Activated CD8-positive, alpha-beta memory T cell treated with anti-CD3 and anti-CD28 coated beads for 1 hour (primary cell): ENCODE data around the gene PRKCI.
"Not testable (repeated sequence)": the region's sequence is repeated elsewhere in the genome, so short reads cannot be mapped to it uniquely, and the experiment has no call there.

Experiments used
- DNase-seq, 2 donors: peaks; one replicate each; pipeline ENCODE4 v3.0.0-alpha.2; 2020; ENCODE audit warnings: low read depth in 1 of 2; ENCODE audit errors: extremely low read depth in 1 of 2

Gene PRKCI

DNA sequence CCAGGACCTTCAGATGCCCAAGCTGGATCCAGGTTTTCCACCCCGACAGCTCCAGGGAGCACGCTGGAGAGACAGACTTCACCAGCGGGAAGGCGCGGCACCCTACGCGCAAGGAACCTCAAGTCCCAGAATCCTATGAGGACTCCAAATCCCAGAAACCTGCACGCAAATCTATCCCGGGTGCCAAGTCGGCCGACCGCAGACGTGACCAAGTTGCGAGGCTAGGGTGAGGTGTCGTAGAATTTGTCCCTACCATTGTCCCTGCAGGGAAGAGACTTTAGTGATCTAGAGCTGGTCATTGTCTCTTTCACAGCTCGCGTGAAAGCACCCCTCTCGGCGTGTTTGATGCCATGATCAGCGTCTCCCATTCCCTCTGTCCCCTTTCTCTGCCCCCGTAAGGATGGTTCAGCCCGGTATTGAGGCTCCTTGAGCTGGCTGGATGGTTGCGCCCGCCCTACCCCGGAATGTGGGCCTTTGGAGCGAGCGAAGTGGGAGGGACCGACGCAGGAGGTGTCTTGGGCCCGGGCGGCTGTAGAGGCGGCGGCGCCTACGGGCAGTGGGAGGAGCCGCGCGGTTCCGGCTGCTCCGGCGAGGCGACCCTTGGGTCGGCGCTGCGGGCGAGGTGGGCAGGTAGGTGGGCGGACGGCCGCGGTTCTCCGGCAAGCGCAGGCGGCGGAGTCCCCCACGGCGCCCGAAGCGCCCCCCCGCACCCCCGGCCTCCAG lies at the start of gene PRKCI:
Gene PRKCI (plus strand): TSS at position 501 of the 723 bp plus-strand sequence. CDS start 246 bp downstream, outside the sequence.
- DNase-seq: peak; percentile 72 to 78

DNA sequence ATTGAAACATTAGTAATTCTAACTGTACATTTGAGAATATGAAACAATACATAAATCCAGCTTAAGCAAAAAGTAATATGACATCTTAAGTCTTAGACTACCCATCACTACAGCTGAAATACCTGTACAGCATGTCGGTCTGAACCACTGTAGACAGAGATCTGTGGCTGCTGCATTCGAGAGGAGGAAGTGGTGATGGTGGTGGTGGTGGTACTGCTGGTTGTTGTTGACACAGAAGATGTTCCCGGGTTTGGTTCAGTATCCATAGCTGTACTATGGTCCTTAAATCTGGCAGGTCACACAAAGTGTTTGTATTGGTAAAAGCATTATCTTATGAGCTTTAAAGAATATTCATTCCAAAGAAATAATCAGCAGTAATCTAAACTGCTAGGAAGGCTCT lies 43.6 kb upstream of the PRKCI start:
- no peak for DNase-seq

- DNase-seq: no peak
These were observed 42.8 kb upstream of the PRKCI start for GRCh38 chr3:170179432-170179831.

DNA sequence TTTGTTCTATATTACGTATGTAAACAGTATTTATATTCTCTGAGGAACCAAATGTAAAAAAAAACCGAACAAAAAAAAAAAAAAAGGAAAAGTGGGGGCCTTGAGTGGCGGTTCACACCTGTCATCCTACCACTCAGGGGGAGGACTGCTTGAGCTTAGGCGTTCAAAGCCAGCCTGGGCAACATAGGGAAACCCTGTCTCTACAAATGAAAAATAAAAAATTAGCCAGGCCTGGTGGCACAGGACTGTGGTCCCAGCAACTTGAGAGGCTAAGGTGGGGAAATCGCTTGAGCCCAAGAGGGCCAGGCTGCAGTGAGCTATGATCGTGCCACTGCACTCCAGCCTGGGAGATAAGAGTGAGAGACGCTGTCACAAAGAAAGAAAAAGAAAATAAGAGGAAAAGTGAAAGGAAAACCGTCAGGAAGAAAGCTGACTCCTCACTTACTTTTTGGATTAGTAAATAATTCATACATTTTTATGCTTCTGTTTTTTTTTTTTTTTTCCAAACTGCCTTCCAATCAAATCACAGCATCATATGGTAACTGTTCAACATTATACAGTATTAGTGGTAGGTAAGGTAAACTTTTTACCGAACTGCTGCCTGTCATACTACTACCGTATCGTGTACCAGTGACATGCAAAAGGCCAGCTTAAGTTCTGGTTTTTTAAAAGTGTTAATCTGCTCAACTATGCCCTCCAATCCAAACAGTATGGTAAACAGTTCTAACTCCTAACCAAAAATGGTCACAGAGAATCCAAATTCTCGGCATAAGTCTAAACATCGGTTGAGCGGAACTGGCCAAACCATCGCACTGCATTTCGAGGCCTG lies 41.9 kb upstream of the PRKCI start:
- DNase-seq: no peak

DNA sequence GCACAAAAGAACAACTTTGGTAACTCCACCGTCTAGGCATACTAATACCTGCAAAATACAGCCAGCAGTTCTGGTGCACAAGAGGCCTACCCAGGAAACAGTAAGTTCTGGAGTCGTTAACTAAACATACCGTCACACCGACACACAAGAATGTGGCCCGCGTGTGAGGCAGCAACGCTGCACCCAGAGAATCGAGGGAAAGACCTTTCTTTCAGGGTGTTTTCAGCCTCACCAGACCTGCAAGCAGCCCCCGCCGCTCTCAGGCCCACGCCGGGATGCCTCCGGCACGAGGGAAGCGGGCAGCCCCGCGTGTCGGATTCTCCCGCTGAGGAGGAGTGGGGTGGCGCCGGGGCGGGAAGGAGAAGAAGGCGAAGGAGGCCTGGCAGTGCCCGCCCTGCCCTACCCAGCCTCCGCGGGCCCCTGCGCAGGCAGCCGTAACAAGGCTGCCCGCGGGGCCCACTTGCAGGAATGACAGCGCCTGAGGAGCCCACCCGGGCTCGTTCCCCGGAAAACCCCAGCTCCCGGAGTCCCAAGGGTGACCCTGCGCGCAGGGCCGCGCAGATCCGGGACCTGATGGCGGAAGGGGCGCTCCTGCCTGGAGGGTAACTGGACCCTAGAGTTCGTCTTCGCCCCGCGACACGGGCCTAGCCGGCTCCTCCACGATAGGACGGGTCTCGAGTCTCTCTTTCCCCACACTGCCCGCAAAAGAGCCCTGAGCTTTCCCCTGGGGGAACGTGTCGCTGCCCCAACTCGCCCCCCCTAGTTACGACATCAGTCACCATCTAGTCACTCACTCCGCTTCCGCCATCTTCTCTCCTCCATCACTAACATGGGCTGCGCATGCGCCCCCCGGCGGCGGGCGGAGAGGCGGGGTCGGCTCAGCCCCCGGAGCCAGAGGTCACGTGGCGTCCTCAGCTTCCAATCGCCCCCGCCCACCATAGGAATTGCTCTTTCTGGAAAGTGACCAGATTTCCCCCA lies 41.0 kb upstream of the PRKCI start, which contains the start of gene PHC3:
Gene PHC3 (minus strand): TSS at position 826 of the 978 bp plus-strand sequence. CDS start 18 bp downstream, at position 808.
- peak; percentile 72 to 90 for DNase-seq

GRCh38 chr3:170189398-170190256 lies 32.6 kb upstream of the PRKCI start:
- DNase-seq: no peak

DNA sequence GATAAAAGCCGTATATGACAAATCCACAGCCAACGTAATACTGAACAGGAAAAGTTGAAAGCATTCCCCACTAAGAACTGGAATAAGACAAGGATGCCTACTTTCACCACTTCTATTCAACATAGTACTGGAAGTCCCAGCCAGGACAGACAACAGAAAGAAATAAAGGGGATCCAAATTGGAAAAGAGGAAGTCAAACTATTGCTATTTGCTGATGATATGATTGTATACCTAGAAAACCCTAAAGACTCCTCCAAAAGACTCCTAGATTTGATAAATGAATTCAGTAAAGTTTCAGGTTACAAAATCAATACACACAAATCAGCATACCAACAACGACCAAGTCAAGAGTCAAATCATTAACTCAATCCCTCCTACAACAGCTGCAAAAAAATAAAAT lies 26.5 kb upstream of the PRKCI start:
- DNase-seq: not testable (repeated sequence)

- no peak for DNase-seq
These were observed 25.4 kb upstream of the PRKCI start for GRCh38 chr3:170196833-170197232.

DNA sequence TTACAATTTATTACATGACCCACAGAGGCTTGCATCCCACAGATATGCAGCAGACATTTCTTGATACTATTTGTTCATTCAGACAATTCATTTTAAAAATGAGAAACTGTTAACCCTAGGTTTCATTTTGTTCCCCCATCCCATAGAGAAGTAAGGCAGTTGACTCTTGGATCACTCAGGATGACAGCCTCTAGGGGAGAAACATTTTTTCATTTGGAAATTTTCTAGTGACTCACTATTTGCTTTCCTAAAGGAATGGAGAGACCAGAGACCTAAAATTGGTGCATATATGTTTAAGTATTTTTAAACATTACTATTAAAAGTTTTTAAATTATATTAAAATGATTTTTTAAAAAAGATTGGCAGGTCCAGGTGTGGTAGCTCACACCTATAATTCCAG lies 21.2 kb upstream of the PRKCI start:
- no peak for DNase-seq

DNA sequence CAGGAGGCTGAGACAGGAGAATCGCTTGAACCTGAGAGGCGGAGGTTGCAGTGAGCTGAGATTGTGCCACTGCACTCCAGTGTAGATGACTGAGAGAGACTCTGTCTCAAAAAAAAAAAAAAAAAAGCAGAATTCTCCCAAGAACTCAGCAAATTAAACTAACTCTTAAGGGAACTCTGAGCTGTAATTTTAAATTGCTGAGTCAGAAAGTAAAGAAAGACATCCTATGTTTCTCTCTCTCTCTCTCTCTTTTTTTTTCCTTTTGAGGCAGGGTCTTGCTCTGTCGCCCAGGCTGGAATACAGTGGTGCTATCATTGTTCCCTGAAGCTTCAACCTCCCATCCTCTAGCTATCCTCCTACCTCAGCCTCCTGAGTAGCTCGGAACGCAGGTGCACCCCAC lies 20.7 kb upstream of the PRKCI start:
- DNase-seq: no peak

DNA sequence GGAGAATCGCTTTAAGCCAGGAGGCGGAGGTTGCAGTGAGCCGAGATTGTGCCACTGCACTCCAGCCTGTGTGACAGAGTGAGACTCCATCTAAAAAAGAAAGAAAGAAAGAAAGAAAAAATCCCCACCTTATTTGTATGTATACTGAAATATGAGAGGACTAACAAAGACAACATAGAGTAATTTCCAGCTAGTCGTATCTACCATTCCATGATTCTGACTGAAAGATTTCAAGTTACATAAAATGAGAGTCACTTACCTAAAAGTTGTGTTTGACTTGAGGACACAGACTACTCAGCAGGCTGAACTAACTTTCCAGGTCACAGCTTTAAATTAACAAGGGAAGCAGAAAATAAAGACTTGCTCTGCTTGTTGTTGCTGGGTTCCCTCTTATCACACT lies 18.8 kb upstream of the PRKCI start:
- no peak for DNase-seq

DNA sequence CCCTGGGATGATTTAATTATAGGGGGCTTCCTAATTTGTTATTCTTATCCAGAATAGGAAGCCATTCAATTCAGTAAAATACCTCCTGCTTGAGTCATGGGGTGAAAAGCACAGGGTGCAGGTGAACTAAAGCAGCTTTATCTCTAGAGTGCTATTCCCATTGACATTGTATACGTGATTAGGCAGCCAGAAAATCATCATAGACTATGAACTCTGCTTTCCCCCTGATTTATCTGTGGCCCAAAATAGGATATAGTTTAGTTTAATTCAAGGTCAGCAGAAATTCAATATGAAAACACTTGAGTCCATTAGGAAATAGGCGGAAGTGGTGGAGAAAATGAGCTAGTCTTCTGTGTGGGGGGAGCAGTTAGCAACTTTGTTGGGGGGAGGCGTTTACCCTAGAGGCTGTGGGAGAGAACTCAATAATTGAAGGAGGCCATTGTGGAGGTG lies 18.2 kb upstream of the PRKCI start:
- no peak for DNase-seq

DNA sequence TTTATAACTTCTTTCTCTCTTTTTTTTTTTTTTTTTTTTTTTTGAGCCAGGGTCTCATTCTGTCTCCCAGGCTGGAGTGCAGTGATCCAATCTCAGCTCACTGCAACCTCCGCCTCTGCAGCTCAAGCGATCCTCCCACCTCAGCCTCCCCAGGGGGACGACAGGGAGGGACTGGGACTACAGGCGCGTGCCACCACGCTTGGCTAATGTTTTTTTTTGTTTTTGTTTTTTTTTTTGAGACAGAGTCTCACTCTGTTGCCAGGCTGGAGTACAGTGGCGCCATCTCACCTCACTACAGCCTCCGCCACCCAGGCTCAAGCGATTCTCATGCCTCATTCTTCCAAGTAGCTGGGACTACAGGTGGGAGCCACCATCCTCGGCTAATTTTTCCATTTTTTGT lies 17.7 kb upstream of the PRKCI start:
- DNase-seq: no peak

DNA sequence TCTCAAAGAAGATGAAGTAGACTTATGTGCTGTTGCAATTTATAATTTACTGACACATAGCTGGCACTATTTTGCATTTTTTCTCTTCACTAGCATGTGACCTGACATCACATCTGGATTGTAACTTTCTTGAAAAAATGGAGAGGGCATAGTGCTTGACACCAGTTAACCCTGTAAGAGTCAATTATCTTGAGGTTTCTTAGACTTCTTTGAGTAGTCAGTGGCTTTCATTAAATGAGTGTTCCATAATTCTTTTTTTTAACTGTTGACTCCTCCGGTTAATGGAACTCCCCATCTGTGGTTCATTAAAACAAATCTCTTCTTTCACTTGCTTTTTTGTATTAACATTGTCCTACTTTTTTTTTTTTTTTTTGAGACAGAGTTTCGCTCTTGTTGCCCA lies 16.9 kb upstream of the PRKCI start:
- DNase-seq: no peak

DNA sequence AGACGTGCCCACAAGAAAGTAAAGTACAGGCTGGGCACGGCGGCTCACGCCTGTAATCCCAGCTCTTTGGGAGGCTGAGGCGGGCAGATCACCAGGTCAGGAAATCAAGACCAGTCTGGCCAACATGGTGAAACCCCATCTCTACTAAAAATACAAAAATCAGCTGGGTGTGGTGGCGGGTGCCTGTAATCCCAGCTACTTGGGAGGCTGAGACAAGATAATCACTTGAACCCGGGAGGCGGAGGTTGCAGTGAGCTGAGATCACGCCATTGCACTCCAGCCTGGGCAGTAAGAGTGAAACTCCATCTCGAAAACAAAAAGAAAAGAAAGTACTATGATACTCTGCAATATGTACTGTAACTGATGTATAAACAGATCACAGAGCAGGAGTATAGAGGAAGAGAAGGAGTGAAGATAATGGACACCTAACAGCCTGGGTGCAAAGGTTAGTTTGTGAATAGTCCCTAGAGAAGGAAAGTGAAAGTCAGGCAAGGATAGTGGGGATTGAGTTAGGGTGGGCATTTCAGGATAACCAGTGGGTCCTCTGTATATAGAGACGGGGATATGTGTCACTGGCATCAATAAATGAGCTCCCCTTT lies 16.0 kb upstream of the PRKCI start:
- not testable (repeated sequence) for DNase-seq

DNA sequence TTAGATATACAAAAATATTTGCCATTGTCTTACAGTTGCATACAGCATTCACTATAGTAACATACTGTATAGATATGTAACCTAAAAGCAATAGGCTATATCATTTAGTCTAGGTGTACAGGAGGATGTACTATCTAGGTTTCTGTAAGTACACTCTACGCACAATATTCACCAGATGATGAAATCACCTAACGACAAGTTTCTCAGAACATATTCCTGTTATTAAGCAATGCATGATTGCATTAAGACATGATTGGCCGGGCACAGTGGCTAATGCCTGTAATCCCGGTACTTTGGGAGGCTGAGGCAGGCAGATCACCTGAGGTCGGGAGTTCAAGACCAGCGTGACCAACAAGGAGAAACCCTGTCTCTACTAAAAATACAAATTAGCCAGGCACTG lies 14.5 kb upstream of the PRKCI start:
- DNase-seq: no peak

GRCh38 chr3:170211668-170212067 lies 10.6 kb upstream of the PRKCI start:
- no peak for DNase-seq

DNA sequence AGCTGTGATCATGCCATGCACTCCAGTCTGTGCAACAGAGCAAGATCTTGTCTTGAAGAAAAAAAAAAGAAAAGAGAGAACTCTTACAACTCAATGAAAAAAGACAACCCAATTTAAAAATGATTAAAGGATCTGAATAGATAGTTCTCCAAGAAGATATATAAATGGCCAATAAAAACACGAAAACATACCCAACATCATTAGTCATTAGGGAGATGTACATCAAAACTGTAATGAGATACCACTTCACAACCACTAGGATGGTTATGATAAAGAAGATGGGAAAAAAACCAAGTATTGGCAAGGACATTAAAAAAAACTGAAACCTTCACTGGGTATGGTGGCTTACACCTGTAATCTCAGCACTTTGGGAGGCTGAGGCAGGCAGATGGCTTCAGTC lies 2.4 kb upstream of the PRKCI start:
- DNase-seq: no peak

GRCh38 chr3:170220871-170221270 lies 1.4 kb upstream of the PRKCI start:
- no peak for DNase-seq
